H1 (cell line): ENCODE results near the gene POLR3GL. TPM values are rescaled to one million over a fixed set of nuclear protein-coding genes. Genes with fewer than 3 reads are reported as not detected.

Experiments used
- CTCF ChIA-PET: fragments of 300-600 bp; sonication (Branson Sonifier 250); formaldehyde crosslinking; loops from one replicate; lab custom pipeline; 2021; ENCODE audit not compliant: partially characterized antibody; lab: Charles Lee
- POLR2A ChIA-PET: fragments of 300-600 bp; sonication (Branson Sonifier 250); formaldehyde crosslinking; loops from one replicate; lab custom pipeline; 2021; ENCODE audit warnings: inconsistent platforms; ENCODE audit not compliant: partially characterized antibody; lab: Charles Lee
- DNase-seq, 2 experiments: peaks; one replicate each; pipeline versions ENCODE4 v3.0.0 to v3.0.0-alpha.2; 2010 to 2022; ENCODE audit warnings: low spot score in 2 of 2, low read depth in 1 of 2, mixed read lengths in 1 of 2
- FAIRE-seq: peaks from 2 replicates; lab custom pipeline; 2011; peaks lifted over from hg19 to GRCh38; lab: Jason Lieb, UNC
- H2AFZ ChIP-seq: 2 replicates; pipeline ENCODE4 v1.8.1; 2012; ENCODE audit warnings: low read length, inconsistent platforms
- H2AK5ac ChIP-seq: 2 replicates; pipeline ENCODE4 v1.6.1; 2013; ENCODE audit warnings: low read depth, low read length
- H2BK120ac ChIP-seq: replicated peaks from 2 replicates; pipeline ENCODE3; 2013; ENCODE audit warnings: low read depth, low read length, inconsistent platforms
- H2BK12ac ChIP-seq: 2 replicates; pipeline ENCODE4 v1.6.1; 2013; ENCODE audit warnings: low read depth, low read length
- H2BK15ac ChIP-seq: 2 replicates; pipeline ENCODE4 v1.6.1; 2013; ENCODE audit warnings: low read length
- H2BK20ac ChIP-seq: 2 replicates; pipeline ENCODE4 v1.6.1; 2013; ENCODE audit warnings: low read length
- H2BK5ac ChIP-seq: 2 replicates; pipeline ENCODE4 v1.6.1; 2013; ENCODE audit warnings: low read depth, low read length
- H3K14ac ChIP-seq: 2 replicates; pipeline ENCODE4 v1.6.1; 2013; ENCODE audit warnings: inconsistent platforms; ENCODE audit not compliant: insufficient read length
- H3K18ac ChIP-seq: 2 replicates; pipeline ENCODE4 v1.6.1; 2013; ENCODE audit warnings: low read length; ENCODE audit errors: extremely low read depth
- H3K23ac ChIP-seq: 2 replicates; pipeline ENCODE4 v1.6.1; 2013; ENCODE audit warnings: inconsistent platforms; ENCODE audit not compliant: insufficient read length
- H3K23me2 ChIP-seq: 2 replicates; pipeline ENCODE4 v1.6.1; 2013; ENCODE audit warnings: low read depth, low read length
- H3K27ac ChIP-seq: 2 replicates; pipeline ENCODE4 v1.6.1; 2011; ENCODE audit warnings: low read depth, low read length, inconsistent platforms
- H3K27me3 ChIP-seq, 4 experiments: replicated peaks in 1 of 4; 1 replicate in 1 of 4; 2 replicates in 3 of 4; pipeline versions ENCODE4 v1.6.1 to v1.8.1; 2011 to 2013; ENCODE audit warnings: low read length in 3 of 4, mild to moderate bottlenecking in 3 of 4, inconsistent platforms in 2 of 4, mixed read lengths in 2 of 4, moderate library complexity in 1 of 4; ENCODE audit not compliant: control insufficient read depth in 3 of 4, insufficient read depth in 3 of 4; ENCODE audit errors: extremely low read depth in 1 of 4
- H3K36me3 ChIP-seq, 4 experiments: 2 replicates each; pipeline versions ENCODE4 v1.6.1 to v1.8.1; 2011 to 2013; ENCODE audit warnings: mild to moderate bottlenecking in 4 of 4, low read length in 3 of 4, moderate library complexity in 2 of 4, control low read depth in 1 of 4, inconsistent platforms in 1 of 4; ENCODE audit not compliant: insufficient read depth in 4 of 4, control insufficient read depth in 2 of 4
- H3K4ac ChIP-seq: replicated peaks from 2 replicates; pipeline ENCODE3; 2013; ENCODE audit warnings: low read length, low read depth, mixed read lengths, inconsistent platforms; ENCODE audit not compliant: insufficient read length
- H3K4me1 ChIP-seq, 4 experiments: replicated peaks in 1 of 4; 1 replicate in 1 of 4; 2 replicates in 3 of 4; pipeline versions ENCODE4 v1.6.1 to v1.8.1; 2011 to 2013; ENCODE audit warnings: low read length in 3 of 4, inconsistent platforms in 2 of 4, mixed read lengths in 1 of 4; ENCODE audit not compliant: insufficient read depth in 4 of 4, control insufficient read depth in 3 of 4
- H3K4me2 ChIP-seq, 2 experiments: 2 replicates each; pipeline versions ENCODE4 v1.6.1 to v1.8.1; 2011 to 2013; ENCODE audit warnings: low read depth in 2 of 2, low read length in 2 of 2, control low read depth in 1 of 2, inconsistent platforms in 1 of 2, mild to moderate bottlenecking in 1 of 2; ENCODE audit not compliant: insufficient read depth in 1 of 2
- H3K4me3 ChIP-seq, 4 experiments: fragments of 200-600, 300-600 bp in 1 of 4; sonication (generic), shearing (Covaris generic), sonication (Bioruptor Twin) in 1 of 4; 2 replicates each; pipeline versions ENCODE4 v1.5.1 to v1.8.1; 2011 to 2016; ENCODE audit warnings: low read length in 4 of 4, low read depth in 3 of 4, control low read depth in 2 of 4, inconsistent platforms in 2 of 4, mild to moderate bottlenecking in 2 of 4, mixed read lengths in 1 of 4, moderate library complexity in 1 of 4; ENCODE audit not compliant: insufficient read depth in 2 of 4; ENCODE audit errors: extremely low read depth in 1 of 4
- H3K56ac ChIP-seq: replicated peaks from 2 replicates; pipeline ENCODE3; 2013; ENCODE audit warnings: low read depth, mild to moderate bottlenecking, mixed read lengths, low read length, inconsistent platforms; ENCODE audit not compliant: insufficient read length
- H3K79me1 ChIP-seq: 2 replicates; pipeline ENCODE4 v1.6.1; 2013; ENCODE audit warnings: low read depth, low read length, control low read depth
- H3K79me2 ChIP-seq, 2 experiments: 2 replicates each; pipeline versions ENCODE4 v1.6.1 to v1.8.1; 2012 to 2013; ENCODE audit warnings: low read length in 2 of 2, mild to moderate bottlenecking in 2 of 2, inconsistent platforms in 1 of 2; ENCODE audit not compliant: insufficient read depth in 2 of 2, control insufficient read depth in 1 of 2
- H3K9ac ChIP-seq, 4 experiments: replicated peaks in 1 of 4; 1 replicate in 1 of 4; 2 replicates in 3 of 4; pipeline versions ENCODE4 v1.6.1 to v1.8.1; 2011 to 2013; ENCODE audit warnings: low read depth in 3 of 4, low read length in 3 of 4, control low read depth in 2 of 4, mild to moderate bottlenecking in 2 of 4, moderate library complexity in 2 of 4, inconsistent platforms in 1 of 4; ENCODE audit errors: extremely low read depth in 1 of 4
- H3K9me3 ChIP-seq, 2 experiments: 2 replicates each; pipeline versions ENCODE4 v1.6.1 to v1.8.1; 2012 to 2013; ENCODE audit warnings: mild to moderate bottlenecking in 2 of 2, moderate library complexity in 2 of 2, control low read depth in 1 of 2, inconsistent platforms in 1 of 2, low read depth in 1 of 2, low read length in 1 of 2, mixed read lengths in 1 of 2; ENCODE audit not compliant: insufficient read depth in 2 of 2
- H4K20me1 ChIP-seq, 2 experiments: replicated peaks in 1 of 2; 2 replicates each; pipeline versions ENCODE3 to v1.8.1; 2011 to 2013; ENCODE audit warnings: inconsistent platforms in 2 of 2, low read length in 2 of 2, mild to moderate bottlenecking in 1 of 2; ENCODE audit not compliant: insufficient read depth in 2 of 2, control insufficient read depth in 1 of 2
- H4K5ac ChIP-seq: 2 replicates; pipeline ENCODE4 v1.6.1; 2013; ENCODE audit warnings: low read length, low read depth, mixed read lengths, inconsistent platforms; ENCODE audit not compliant: insufficient read length
- H4K8ac ChIP-seq: 2 replicates; pipeline ENCODE4 v1.8.0; 2013; ENCODE audit warnings: mild to moderate bottlenecking, moderate library complexity, low read length, inconsistent platforms; ENCODE audit not compliant: insufficient read depth; ENCODE audit errors: extremely low read depth
- H4K91ac ChIP-seq: replicated peaks from 2 replicates; pipeline ENCODE3; 2013; ENCODE audit warnings: low read length, mixed read lengths, inconsistent platforms; ENCODE audit not compliant: insufficient read length
- CBX5 ChIP-seq: fragments of 300-800, 300-1000 bp; sonication (generic); IDR thresholded peaks from 2 replicates; pipeline ENCODE4 v1.7.1; 2016; ENCODE audit warnings: antibody characterized with exemption, low read length, low read depth
- CREB1 ChIP-seq: IDR thresholded peaks from 2 replicates; pipeline ENCODE4 v1.6.1; 2012; ENCODE audit warnings: inconsistent platforms
- EZH2 ChIP-seq: fragments of 200-600 bp; sonication (generic); IDR thresholded peaks from 2 replicates; pipeline ENCODE4 v1.7.1; 2012; ENCODE audit warnings: low read depth, mild to moderate bottlenecking, moderate library complexity, low read length, inconsistent platforms; ENCODE audit not compliant: severe bottlenecking
- HDAC2 ChIP-seq, 2 experiments: fragments of 300-600 bp in 1 of 2; sonication (generic) in 1 of 2; IDR thresholded peaks; 2 replicates each; pipeline ENCODE4 v1.6.1; 2011 to 2012; ENCODE audit warnings: low read depth in 2 of 2, low read length in 2 of 2, mild to moderate bottlenecking in 2 of 2, moderate library complexity in 2 of 2, borderline replicate concordance in 1 of 2, inconsistent platforms in 1 of 2
- KDM5A ChIP-seq: fragments of 200-600 bp; IDR thresholded peaks from 2 replicates; pipeline ENCODE4 v1.7.1; 2012; ENCODE audit warnings: mild to moderate bottlenecking, low read length, inconsistent platforms, mixed read lengths
- POU5F1 ChIP-seq: IDR thresholded peaks from 2 replicates; pipeline ENCODE4 v1.6.1; 2011; ENCODE audit warnings: low read depth, mild to moderate bottlenecking, low read length, moderate library complexity
- RXRA ChIP-seq: IDR thresholded peaks from 2 replicates; pipeline ENCODE4 v1.6.1; 2011; ENCODE audit warnings: low read depth, mild to moderate bottlenecking, low read length, moderate library complexity; ENCODE audit not compliant: insufficient read depth
- TBP ChIP-seq: IDR thresholded peaks from 2 replicates; pipeline ENCODE4 v1.6.1; 2011; ENCODE audit warnings: low read depth, low read length, improper control_type of control experiment
- WGBS, 2 experiments: shearing (Covaris generic) in 1 of 2; methylation state at CpG; one replicate each; pipeline versions ENCODE4 v1.1.6 to v1.1.7; 2013 to 2015; ENCODE audit warnings: low lambda C conversion rate in 2 of 2, mixed read lengths in 2 of 2, inconsistent platforms in 1 of 2, low coverage in 1 of 2, missing lambda C conversion rate in 1 of 2; ENCODE audit not compliant: insufficient replicate concordance in 2 of 2, insufficient coverage in 1 of 2, insufficient read length in 1 of 2; ENCODE audit errors: extremely low coverage in 1 of 2, missing lambda C conversion rate in 1 of 2; 5-methylcytosine and 5-hydroxymethylcytosine counted together
- polyA plus RNA-seq, 7 experiments: library from polyadenylated mRNA; depleted of rRNA in 3 of 7; stranded (reverse) in 5 of 7; unstranded in 2 of 7; fragments of >200 nt in 5 of 7; fragments of 200-250 nt in 2 of 7; gene quantifications; 1 replicate in 5 of 7; 2 replicates in 1 of 7; 4 replicates in 1 of 7; pipeline versions ENCODE4 v1.2.1 to v1.2.3, GENCODE V29; 2011 to 2013; ENCODE audit warnings: missing spikeins in 2 of 7, mixed read lengths in 2 of 7
- total RNA-seq: library from RNA; stranded (reverse); fragmentation: NEBNext Ultra II Directional; extraction: Animal tissue kit (Norgen Biotek cat#: 25700); gene quantifications from 2 replicates; pipeline ENCODE4 v1.2.1, GENCODE V29; 2021

The POLR3GL gene
- total and polyA plus RNA-seq, 2 of the 8 experiments (the other 6 are each of a cell fraction or from before 2014, with no cell fraction given) = 3.1 to 3.9 TPM

DNA sequence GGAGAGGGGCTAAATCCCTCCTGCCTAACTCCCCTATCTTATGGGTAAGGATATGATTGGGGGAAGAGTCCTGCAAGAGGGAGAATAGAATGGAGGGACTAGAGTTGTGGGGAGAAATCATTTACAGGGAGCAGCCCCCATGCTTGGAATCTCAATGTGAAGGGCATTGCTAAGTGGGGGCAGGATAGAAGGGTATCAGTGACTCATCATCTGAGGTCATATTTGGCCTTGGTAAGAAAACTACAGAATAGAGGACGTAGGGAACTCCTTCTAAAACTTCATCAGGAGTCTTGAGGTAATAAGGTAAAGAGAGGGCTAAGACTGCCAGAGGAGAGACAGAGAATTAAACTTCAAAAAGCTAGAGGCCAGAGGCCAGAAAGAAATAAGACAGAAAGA is 56.6 kb downstream of the POLR3GL start:
- POLR2A ChIA-PET = interaction anchor here (1.6 to 1.7 kb wide), 2 partner anchors 19 to 31 kb away, joined by 3 to 15 read pairs; no protein-coding TSS in a partner anchor
- no peaks in the 10 kb centered on the region for H3K79me1 ChIP-seq
- H3K4me1 ChIP-seq = peaks cover 4 to 9% (median 6%) of the 10 kb centered on the region in 4 experiments
- no peak overlapping the region for H3K27ac ChIP-seq
- TF ChIP-seq RXRA = no peak
- no peak for TF ChIP-seq CREB1
- no peak for TF ChIP-seq EZH2
- no peak for TF ChIP-seq TBP
- TF ChIP-seq KDM5A = no peak
- TF ChIP-seq HDAC2 (IDR thresholded peaks at IDR 0.05; ENCODE audit: borderline replicate concordance in 1 of 2, low read depth in 2 of 2, low read length in 2 of 2) = no peak
- no peak for TF ChIP-seq POU5F1
- TF ChIP-seq CBX5 = no peak
- H4K5ac ChIP-seq = no peak overlapping the region
- no peak overlapping the region for H3K18ac ChIP-seq
- H3K56ac ChIP-seq = no peak overlapping the region
- H4K91ac ChIP-seq = no peak overlapping the region
- 83% methylated on average over 1 of the region's 1 CpG; no CpG with 5 or more reads in 1 of the 2 experiments for WGBS, 2 experiments
- no peak for DNase-seq
- no peak overlapping the region for H2AK5ac ChIP-seq
- no peak overlapping the region for H3K4me2 ChIP-seq
- no peak overlapping the region for H2BK15ac ChIP-seq
- H3K23me2 ChIP-seq = peaks cover 4% of the 10 kb centered on the region
- no peak for FAIRE-seq
- H3K9me3 ChIP-seq = no peaks in the 10 kb centered on the region
- no peaks in the 10 kb centered on the region for H3K79me2 ChIP-seq
- H3K9ac ChIP-seq = no peak overlapping the region
- no peaks in the 10 kb centered on the region for H3K36me3 ChIP-seq
- H2BK20ac ChIP-seq = no peak overlapping the region
- no peak overlapping the region for H3K4ac ChIP-seq
- no peak overlapping the region for H2AFZ ChIP-seq
- H2BK120ac ChIP-seq = no peak overlapping the region
- no peak overlapping the region for H3K23ac ChIP-seq
- H3K14ac ChIP-seq = no peak overlapping the region
- no peak overlapping the region for H2BK12ac ChIP-seq
- no peak overlapping the region for H4K8ac ChIP-seq
- no peak overlapping the region for H3K4me3 ChIP-seq
- no peaks in the 10 kb centered on the region for H4K20me1 ChIP-seq
- H3K27me3 ChIP-seq = peaks cover 6 to 30% (median 24%) of the 10 kb centered on the region in 4 experiments
- CTCF ChIA-PET = interaction anchor here (1.1 to 6.9 kb wide), 6 partner anchors 11 to 43 kb away, joined by 3 to 58 read pairs (median 5); no protein-coding TSS in a partner anchor
- no peak overlapping the region for H2BK5ac ChIP-seq
